NCI-H460 (cell line): Measurements from ENCODE around the gene CHIC1. TPM values are rescaled to one million over a fixed set of nuclear protein-coding genes. Genes with fewer than 3 reads are reported as not detected.
"Not testable (repeated sequence)": the region's sequence is repeated elsewhere in the genome, so short reads cannot be mapped to it uniquely, and the experiment has no call there.

Experiments used
- DNase-seq: peaks from one replicate; pipeline ENCODE4 v3.0.0-alpha.2; 2016; ENCODE audit warnings: low read depth; ENCODE audit errors: extremely low read depth
- polyA plus RNA-seq: library from polyadenylated mRNA; depleted of rRNA; stranded (reverse); fragments of >200 nt; gene quantifications from 2 replicates; pipeline ENCODE4 v1.2.3, GENCODE V29; 2014; cell fraction: nucleus; rRNA removed
- total RNA-seq: library from RNA; depleted of rRNA; stranded (reverse); fragments of >200 nt; shearing (Covaris generic); gene quantifications from 2 replicates; pipeline ENCODE4 v1.2.3, GENCODE V29; 2014; rRNA removed

Gene CHIC1
- 11.2 and 14.3 TPM in 2 replicates for total RNA-seq
- 6.0 and 14.7 TPM in 2 replicates for polyA plus RNA-seq

DNA sequence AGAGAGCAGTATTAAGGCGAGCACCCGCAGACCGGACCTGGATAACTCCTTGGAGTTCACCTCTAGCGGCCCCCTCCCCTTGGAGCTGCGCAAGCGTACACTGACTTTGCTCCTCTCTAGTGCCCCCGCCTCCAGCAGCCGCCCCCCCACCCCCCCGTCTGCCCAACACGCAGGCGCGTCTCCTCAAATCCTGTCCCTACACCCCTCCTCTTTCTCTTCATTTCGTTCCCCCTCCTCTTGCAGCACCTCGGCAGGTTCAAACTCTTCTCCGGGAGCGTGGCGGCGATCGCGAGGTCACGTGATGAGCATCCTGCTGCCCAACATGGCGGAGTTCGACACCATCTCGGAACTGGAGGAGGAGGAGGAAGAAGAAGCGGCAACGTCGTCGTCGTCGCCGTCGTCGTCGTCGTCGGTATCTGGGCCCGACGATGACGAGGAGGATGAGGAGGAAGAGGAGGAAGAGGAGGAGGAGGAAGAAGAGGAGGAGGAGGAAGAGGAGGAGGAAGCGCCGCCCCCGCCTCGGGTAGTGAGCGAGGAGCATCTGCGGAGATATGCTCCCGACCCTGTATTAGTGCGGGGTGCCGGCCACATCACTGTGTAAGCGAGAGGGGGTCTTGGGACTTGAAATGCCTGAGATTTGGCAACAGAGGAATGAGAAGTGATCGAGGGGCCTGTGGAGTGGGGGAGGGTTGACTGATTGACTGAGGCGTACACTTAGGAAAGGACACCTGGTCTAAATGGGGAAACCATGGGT lies at the start of gene CHIC1:
Gene CHIC1 (plus strand): TSS at position 214 of the 754 bp plus-strand sequence. CDS start 88 bp downstream, at position 302.
- DNase-seq, result peak; percentile 50

DNA sequence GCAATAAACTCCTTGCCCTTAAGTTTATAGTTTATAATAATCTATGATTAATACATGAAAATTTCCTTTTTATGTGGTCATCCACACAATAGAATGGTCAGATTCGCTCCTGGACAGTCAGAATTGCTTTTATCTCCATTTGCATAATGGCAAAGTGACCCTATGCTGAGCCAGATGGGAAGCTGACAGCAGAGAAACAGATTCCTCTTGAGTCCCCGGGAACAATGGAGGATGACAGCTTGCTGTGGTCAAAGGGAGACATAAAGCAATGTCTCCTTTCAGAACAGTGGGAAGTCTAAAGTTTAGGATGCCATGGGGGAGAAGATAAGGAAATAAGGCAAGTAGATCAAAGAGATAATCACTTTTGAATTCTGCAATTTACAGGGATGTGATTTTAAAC lies 40.2 kb upstream of the CHIC1 start:
- not testable (repeated sequence) for DNase-seq

DNA sequence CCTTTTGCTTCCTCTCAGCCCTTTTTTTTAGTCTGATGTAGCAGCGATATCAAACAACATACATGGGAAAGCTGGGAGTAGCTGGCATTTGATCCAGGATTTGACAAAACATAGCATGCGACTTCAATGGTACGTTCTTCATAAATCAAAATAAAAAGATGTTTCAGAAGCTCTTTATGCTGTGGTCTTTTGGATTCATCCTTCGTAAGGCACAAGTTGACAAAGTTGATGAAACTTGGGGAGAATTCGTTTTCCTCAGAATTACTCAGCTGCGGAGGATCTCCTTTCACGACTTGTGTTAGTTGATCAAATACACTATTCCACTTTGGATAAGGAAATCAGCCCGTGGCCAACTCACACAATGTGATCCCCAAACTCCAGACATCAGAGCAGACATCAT lies 38.1 kb upstream of the CHIC1 start:
- DNase-seq, result no peak

DNA sequence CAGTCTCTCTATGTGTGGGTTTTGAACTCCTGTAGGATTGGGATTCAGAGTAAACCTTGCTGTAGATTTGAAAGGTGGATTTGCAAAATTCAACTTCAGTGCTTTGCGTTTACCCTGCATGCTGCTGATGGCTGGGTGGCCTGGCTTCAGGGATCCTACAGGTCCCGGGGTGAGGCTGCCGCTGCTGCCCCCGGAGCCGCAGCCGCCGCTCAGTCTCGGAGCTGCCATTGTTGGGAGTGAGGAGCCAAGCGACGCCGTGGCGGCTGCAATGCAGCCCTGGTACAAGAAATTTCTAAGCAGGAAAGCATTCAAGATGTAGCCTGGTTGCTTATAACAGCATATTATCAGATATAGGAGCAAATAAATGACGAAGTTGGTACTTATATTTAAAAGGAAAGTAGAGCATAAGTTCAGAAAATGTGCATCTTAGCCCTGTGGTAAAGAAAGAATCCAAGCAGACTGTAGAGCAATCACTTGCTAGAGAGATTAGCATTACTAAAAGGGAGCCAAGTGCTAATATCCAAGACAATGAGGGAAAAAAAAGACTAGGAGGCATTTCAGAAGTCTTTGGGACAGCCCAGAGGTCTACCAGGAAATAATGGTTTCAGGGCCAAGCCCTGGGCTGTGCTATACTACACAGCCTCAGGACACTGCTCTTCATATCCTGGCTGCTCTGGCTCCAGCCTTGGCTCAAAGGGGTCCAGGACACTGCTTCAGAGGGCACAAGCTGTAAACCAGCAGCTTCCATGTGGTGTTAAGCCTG lies 36.9 kb upstream of the CHIC1 start:
- DNase-seq, result no peak

DNA sequence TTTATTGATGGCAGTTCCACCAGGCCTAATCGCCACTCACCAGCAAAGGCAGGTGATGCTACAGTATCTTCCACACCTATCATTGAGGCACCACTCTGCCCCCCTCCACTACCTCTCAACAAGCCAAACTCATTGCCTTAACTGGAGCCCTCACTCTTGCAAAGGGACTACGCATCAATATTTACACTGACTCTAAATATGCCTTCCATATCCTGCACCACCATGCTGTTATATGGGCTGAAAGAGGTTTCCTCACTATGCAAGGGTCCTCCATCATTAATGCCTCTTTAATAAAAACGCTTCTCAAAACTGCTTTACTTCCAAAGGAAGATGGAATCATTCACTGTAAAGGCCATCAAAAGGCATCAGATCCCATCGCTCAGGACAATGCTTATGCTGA lies 31.3 kb upstream of the CHIC1 start:
- DNase-seq, result not testable (repeated sequence)

DNA sequence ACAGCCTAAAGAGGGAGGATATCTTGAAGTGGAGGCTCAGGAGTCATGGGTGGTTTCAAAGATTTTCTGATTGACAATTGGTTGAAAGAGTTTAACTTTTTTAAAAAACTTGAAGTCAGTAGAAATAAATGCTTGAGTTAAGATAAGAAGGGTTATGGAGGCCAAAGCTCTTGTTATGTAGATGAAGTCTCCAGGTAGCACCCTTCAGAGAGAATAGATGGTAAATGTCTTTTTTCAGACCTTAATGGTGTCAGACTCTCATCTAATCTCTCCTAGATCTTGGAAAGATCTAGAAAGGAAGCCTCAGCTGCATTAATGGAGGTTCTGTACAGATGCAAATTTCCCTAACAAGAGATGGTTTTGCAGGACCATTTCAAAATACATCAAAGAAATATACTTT lies 6.8 kb upstream of the CHIC1 start:
- DNase-seq, result no peak

DNA sequence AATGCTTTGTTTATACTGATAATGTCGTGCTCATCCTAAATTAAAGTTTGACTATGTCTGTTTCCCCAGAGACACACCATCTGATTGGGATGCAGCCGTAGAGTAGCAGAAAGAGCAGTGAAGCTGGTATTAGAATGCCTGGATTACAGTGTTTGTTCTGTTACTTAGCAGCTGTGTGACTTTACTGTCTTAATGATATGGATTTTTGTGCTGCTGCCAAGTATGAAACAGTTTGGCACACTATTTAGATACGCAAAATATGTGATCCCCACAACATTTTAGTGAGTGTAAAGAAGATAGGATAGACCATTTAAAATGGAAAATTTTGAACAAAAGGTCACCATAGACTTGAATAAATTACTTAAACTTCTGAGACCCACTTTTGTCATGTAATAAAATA lies 1.2 kb upstream of the CHIC1 start:
- no peak for DNase-seq

DNA sequence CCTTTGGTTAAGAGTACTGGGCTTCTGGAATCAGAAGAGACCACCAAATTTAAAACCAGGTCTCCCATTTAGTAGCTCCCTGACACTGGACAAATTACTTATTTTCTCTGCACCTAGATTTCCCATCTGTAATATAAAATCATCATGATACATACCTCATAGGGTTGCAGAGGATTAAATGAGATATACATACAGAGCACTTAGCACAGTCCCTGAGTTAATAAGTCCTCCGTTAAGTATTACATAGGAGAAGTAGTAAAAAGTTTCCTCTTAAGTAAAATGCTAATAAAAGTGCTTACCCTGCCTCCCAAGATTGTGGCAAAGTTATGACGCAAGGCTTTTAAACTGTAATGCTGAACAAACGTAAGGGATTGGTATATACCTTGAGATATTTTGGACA lies 539 bp upstream of the CHIC1 start:
- DNase-seq, result no peak

DNA sequence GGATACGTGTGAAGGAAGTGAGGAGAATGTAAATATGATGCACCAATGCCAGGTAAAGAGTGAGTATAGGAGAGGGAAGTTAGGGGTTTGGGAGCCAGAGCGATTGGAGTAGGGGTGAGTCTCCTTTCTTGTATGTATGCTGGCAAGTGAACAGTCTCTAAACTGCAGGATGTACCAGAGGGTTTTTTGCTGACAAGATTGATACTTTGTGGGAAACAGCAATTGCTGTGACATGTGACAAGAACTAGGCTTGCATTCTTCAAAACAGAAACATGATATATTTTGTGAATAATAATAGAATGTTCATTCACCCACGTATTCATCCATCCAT lies 706 bp downstream of the CHIC1 start:
- DNase-seq, result peak; percentile 3

DNA sequence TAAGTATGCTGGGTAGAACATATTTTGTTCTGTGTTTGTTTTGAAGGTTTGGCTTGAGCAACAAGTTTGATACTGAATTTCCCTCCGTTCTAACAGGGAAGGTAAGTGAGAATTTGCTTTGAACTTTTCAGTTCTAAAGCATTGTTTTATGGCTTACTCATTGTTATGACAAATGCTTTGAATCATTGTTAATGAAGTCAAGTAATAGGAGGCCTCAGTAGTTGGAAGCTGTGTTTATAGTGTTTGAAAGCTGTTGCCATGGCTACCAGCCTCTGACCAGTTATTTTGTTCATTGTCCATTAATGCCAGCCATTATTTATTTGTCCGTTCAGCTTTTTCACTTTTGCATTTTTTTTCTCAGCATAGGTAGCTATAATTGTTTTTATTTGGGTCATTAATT lies 14.4 kb downstream of the CHIC1 start:
- DNase-seq, result no peak

DNA sequence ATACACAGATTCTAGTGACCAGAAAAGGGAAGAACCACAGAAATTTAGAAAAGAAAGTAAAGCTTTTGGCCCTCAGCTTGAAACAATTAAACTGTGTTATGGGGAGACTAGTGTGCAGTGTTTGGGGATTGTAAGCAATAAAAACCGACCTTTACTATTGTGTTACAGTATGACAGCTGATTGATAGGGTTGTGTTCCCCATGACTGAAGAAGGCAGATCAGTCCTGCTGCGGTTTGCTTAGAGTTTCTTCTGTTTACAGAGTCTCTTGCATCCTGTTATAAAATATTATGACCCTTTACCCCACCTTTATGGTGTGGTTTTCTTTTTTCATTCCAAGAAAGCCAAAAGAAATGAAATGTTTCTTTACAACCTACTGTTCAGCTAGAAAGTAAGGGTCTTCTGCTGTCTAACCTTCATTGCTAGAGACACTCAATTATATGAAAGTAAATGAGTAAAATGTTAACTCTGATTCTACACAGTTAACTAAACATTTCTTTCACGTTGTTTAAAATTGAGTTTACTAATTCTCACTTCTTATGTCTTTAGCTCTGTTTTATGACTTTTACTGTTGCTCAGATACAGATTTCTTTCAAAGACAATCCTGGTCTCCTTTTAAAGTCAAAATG lies 18.1 kb downstream of the CHIC1 start:
- DNase-seq, result no peak

DNA sequence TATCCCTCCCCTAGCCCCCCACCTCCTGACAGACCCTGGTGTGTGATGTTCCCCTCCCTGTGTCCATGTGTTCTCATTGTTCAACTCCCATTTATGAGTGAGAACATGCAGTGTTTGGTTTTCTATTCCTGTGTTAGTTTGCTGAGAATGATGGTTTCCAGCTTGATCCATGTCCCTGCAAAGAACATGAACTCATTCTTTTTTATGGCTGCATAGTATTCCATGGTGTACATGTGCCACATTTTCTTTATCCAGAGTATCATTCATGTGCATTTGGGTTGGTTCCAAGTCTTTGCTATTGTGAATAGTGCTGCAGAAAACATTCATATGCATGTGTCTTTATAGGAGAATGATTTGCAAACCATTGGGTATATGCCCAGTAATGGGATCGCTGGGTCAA lies 34.8 kb downstream of the CHIC1 start:
- not testable (repeated sequence) for DNase-seq

DNA sequence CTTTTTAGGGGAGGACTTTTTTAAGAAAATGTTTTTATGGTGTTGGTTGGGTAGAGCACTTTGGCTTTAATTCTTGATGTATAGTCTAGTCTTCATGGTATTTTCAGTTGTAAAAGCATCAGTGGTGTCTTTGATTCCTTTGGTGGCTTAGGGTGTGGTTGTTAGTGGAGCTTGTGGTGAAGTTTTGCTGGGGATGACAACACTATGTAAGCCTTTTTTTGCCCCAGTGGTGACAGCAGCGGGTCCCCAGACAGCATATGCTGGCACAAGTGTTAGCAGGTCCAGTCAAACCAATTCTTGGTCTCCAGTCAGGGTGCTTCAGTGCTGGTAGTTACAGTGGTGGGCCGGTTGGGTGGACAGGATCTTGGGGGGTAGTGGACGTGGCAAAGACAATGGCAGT lies 52.0 kb downstream of the CHIC1 start:
- DNase-seq, result no peak

DNA sequence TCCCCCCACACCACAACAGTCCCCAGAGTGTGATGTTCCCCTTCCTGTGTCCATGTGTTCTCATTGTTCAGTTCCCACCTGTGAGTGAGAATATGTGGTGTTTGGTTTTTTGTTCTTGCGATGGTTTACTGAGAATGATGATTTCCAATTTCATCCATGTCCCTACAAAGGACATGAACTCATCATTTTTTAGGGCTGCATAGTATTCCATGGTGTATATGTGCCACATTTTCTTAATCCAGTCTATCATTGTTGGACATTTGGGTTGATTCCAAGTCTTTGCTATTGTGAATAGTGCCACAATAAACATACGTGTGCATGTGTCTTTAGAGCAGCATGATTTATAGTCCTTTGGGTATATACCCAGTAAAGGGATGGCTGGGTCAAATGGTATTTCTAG lies 78.7 kb downstream of the CHIC1 start:
- not testable (repeated sequence) for DNase-seq

DNA sequence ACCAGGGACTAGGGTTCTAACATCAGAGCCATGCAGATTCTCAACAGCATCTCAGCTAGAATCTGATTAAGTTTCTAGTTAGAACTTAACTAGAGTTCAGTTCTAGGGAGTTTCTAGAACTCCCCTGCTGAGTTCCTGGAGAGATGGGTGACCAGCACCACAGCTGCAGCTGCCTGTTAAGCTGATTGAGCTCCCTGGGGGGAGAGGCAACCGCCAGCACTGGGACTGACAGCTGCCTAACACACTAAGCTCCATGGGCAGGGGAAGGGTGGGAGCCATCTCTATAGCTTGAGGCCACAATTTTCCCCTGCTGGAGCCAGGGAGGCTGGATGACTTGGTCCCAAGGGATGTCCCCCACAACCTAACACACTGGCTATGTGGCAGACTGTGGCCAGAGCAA lies 84.2 kb downstream of the CHIC1 start:
- no peak for DNase-seq

DNA sequence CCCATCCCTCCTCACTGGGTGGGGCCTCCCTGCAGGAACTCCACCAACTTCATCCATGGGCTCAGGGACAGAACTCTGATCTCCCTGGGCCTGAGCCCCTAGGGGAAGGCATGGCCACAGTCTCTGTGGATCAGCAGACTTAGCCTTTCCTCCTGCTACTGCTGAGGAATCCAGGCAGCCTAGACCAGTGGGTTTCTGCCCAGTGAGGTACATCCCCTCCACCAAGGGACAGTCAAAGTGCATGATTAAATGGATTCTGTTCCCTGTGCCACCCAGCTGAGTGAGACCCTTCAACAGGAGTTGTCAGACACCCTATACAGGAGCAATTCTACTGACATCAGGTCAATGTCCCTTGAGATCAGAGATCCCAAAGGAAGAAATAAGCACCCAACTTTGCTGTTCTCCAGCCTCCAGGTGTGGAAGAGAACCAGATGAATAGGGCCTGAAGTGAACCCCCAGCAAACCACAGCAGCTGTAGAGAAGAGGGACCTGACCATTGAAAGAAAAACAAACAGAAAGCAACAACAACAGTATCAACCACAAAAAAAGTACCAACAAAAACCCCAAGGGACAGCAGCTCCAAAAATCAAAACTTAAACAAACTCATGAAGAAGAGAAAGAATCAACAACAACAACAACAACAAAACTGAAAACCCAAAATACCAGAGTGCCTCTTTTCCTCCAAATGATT lies 84.8 kb downstream of the CHIC1 start:
- DNase-seq, result no peak

DNA sequence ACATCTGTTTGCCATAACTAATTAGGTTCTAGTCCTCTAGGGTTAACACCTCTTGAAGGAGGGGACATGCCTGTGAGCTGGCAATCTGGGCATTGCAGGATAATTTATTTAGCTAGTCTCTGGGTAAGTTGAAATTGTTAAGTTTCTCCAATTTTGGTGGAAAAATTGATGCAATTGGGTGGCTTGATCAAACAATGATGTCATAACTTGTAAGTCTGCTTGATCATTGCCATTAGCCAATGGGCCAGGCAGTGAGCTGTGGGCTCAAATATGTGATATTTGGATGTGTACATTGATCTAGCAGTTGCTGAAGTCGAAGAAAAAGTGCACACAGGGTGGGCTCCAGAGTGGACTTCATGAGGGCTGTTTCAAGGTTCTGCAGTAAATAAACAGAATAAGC lies 98.3 kb downstream of the CHIC1 start:
- DNase-seq, result not testable (repeated sequence)

DNA sequence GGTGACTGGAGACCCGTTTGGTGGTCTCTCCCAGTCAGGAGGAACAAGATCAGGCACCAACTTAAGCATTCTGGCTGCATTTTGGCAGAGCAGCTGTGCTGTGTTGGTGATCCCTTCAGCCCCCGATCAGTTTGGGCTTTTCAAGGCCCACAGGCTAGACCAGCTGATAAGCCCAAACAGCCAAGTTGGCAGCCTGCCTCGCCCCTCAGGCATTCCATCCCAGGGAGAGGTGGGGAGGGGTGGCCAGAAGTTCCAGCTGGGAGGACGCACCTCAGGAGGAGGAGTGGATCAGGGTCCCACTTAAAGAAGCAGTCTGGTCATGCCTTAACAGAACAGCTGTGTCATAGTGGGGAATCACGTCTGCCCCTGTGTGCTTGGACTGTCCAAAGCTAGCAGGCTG lies 105.8 kb downstream of the CHIC1 start:
- DNase-seq, result no peak

DNA sequence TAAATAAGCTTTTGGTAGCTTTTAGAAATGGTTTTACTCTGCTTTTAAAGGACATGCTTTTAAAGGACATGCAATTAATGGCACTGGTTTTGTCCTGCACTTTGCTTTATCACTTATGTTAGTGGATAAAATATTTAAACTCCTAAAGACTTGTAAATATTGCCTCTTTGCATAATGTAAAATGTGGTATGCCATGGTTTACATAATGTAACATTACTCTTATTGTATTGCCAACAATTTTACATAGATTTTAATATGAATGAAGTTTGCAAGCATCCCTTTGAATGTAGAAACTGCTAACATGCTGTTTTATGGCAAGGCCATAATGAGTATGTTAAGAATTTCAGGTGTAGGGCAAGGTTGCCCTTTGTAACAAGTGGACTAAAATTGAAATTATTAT lies 118.4 kb downstream of the CHIC1 start:
- DNase-seq, result no peak

DNA sequence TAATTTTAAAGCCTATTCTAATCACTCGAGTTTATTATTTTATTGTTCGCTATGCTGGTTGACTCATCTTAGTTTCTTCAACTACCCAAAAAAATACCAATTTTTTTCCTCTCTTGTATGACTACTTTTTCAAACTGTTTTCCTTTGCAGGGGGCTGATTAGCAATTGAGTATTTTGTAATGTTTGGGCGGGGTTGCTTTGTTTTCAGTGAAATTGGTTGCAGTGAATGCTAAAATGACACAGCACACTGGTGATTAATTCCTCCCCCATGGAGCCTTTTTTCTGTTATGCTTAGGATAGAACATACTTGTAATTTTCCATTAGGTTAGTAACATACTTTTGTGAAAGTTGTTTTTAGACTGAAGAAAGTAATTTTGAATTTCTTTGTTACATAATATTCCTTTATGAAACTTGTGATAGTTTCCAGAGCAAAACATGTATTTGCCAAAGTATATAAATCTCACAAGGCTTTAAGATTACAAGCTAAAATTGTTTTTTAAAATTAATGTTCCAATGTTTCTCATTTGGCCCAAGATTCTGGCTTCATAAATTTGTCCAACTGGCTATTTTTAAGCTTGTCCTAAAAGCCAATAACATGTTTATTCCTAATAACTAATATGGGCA lies 120.4 kb downstream of the CHIC1 start:
- no peak for DNase-seq

DNA sequence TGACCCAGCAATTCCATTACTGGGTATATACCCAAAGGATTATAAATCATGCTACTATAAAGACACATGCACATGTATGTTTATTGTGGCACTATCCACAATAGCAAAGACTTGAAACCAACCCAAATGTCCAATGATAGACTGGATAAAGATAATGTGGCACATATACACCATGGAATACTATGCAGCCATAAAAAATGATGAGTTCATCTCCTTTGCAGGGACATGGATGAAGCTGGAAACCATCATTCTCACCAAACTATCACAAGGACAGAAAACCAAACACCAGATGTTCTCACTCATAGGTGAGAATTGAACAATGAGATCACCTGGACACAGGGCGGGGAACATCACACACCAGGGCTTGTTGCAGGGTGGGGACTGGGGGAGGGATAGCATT lies 144.0 kb downstream of the CHIC1 start:
- not testable (repeated sequence) for DNase-seq
